Measurements from ENCODE around the gene COL4A2.

The COL4A2 gene

GRCh38 chr13:110414283-110414682 lies 107.2 kb downstream of the COL4A2 start:
- Mint-ChIP-seq H3K27ac (no peak overlapping the region), H3K36me3 (no peaks in the 10 kb centered on the region), H3K9me3 (no peaks in the 10 kb centered on the region), H3K4me1 (peaks cover 10 to 12% of the 10 kb centered on the region in 2 donors), H3K4me3 (no peak overlapping the region), H3K27me3 (peaks cover 53 to 69% of the 10 kb centered on the region in 2 donors)
- no peak for DNase-seq
- ATAC-seq (replicated peaks), result no peak

- Mint-ChIP-seq H3K36me3 (no peaks in the 10 kb centered on the region), H3K27me3 (peaks cover 58 to 76% of the 10 kb centered on the region in 2 donors), H3K27ac (no peak overlapping the region), H3K4me3 (no peak overlapping the region), H3K4me1 (peaks cover 10 to 12% of the 10 kb centered on the region in 2 donors), H3K9me3 (no peaks in the 10 kb centered on the region)
- ATAC-seq (replicated peaks) (no peak), DNase-seq (no peak)
These were observed 107.8 kb downstream of the COL4A2 start for GRCh38 chr13:110414931-110415330.

DNA sequence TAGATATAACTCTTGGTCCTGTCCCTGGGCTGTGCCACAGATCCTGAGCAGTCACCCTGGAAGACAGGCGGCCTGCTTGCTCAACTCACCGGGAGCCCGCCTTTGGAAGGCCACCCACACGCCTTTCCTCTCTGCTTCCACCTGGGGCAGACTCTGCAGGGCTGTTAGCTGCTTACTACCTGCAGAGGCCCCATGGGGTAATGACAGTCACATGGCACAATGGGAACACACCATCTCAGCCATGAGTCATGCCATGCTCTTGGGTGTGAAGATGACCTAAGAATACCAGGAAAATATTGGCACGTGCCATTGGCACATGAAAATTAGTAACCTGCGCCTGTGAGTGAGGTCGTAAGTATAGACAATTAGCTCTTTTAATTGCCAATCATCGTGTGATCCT lies 108.6 kb downstream of the COL4A2 start:
- H3K27ac Mint-ChIP-seq, result no peak overlapping the region
- no peaks in the 10 kb centered on the region for H3K36me3 Mint-ChIP-seq
- no peaks in the 10 kb centered on the region for H3K9me3 Mint-ChIP-seq
- no peak overlapping the region for H3K4me3 Mint-ChIP-seq
- H3K4me1 Mint-ChIP-seq, result peaks cover 10 to 12% of the 10 kb centered on the region in 2 donors
- DNase-seq, result no peak
- ATAC-seq (replicated peaks), result peak in 1 of 2 donors; percentile 31
- peaks cover 61 to 77% of the 10 kb centered on the region in 2 donors for H3K27me3 Mint-ChIP-seq

- Mint-ChIP-seq H3K4me1 (peaks cover 13 to 15% of the 10 kb centered on the region in 2 donors), H3K9me3 (no peaks in the 10 kb centered on the region), H3K4me3 (no peak overlapping the region), H3K36me3 (no peaks in the 10 kb centered on the region), H3K27ac (no peak overlapping the region), H3K27me3 (peaks cover 64 to 78% of the 10 kb centered on the region in 2 donors)
- no peak for DNase-seq
- ATAC-seq (replicated peaks), result no peak
These were observed 109.3 kb downstream of the COL4A2 start for GRCh38 chr13:110416131-110417025.

DNA sequence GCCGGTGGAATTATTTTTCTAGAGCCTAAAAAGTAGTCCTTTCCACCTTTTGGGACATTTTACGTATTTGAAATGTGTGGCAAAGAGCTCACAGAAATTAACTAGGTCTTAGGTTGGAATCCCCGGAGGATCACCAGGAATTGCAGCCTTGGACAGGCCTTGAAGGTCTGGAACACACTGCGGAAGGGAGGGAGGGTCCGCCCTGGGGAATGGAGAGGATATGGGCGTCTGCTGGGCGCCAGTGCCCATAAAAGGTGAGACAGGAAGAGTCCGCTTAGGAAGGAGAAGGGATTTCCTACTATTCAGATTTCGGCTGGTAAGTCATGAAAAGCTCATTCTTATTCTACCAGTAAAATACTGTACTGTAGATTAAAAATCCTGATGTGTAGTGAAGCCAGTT lies 111.9 kb downstream of the COL4A2 start:
- Mint-ChIP-seq H3K9me3 (no peaks in the 10 kb centered on the region), H3K36me3 (no peaks in the 10 kb centered on the region), H3K4me1 (peaks cover 14 to 18% of the 10 kb centered on the region in 2 donors), H3K27me3 (peaks cover 58 to 78% of the 10 kb centered on the region in 2 donors), H3K27ac (no peak overlapping the region), H3K4me3 (no peak overlapping the region)
- DNase-seq (no peak), ATAC-seq (replicated peaks) (no peak)

DNA sequence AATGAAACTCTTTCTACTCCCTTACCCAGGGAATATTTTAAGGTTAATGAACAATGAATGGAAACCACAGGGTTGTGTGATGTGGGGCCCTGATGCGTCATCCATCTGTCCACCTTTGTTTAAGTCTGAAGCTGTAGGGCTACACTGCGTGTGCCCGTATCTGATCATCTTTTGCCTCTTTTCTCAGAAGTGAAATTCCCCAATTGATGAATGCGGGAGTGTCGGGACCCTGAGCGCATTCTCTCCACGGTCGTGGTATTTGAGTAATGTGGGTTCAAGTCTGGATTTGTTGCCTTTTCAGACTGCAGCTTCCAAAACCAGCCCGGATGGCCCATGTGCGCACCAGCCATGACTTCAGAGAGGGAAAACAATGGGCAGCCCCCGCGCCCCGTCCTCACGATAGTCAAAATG lies 112.3 kb downstream of the COL4A2 start:
- ATAC-seq (replicated peaks), result peak; percentile 36 to 43
- H3K36me3 Mint-ChIP-seq, result no peaks in the 10 kb centered on the region
- no peak overlapping the region for H3K4me3 Mint-ChIP-seq
- peaks cover 56 to 77% of the 10 kb centered on the region in 2 donors for H3K27me3 Mint-ChIP-seq
- peaks cover 14 to 18% of the 10 kb centered on the region in 2 donors for H3K4me1 Mint-ChIP-seq
- no peak overlapping the region for H3K27ac Mint-ChIP-seq
- no peak for DNase-seq
- no peaks in the 10 kb centered on the region for H3K9me3 Mint-ChIP-seq

- Mint-ChIP-seq H3K4me3 (no peak overlapping the region), H3K27ac (no peak overlapping the region), H3K27me3 (peaks cover 60 to 79% of the 10 kb centered on the region in 2 donors), H3K9me3 (no peaks in the 10 kb centered on the region), H3K36me3 (no peaks in the 10 kb centered on the region), H3K4me1 (peaks cover 14 to 18% of the 10 kb centered on the region in 2 donors)
- no peak for DNase-seq
- ATAC-seq (replicated peaks), result no peak
These were observed 112.9 kb downstream of the COL4A2 start for GRCh38 chr13:110419946-110420345.

GRCh38 chr13:110420626-110421025 lies 113.5 kb downstream of the COL4A2 start:
- peaks cover 66 to 82% of the 10 kb centered on the region in 2 donors for H3K27me3 Mint-ChIP-seq
- no peaks in the 10 kb centered on the region for H3K9me3 Mint-ChIP-seq

GRCh38 chr13:110421061-110421460 lies 114.0 kb downstream of the COL4A2 start:
- H3K27ac Mint-ChIP-seq, result no peak overlapping the region
- peaks cover 14 to 18% of the 10 kb centered on the region in 2 donors for H3K4me1 Mint-ChIP-seq
- peaks cover 66 to 80% of the 10 kb centered on the region in 2 donors for H3K27me3 Mint-ChIP-seq

More at GRCh38 chr13:110420626-110421025, 113.5 kb downstream of the COL4A2 start:
- ATAC-seq (replicated peaks) (no peak), DNase-seq (no peak)
- Mint-ChIP-seq H3K4me1 (peaks cover 14 to 18% of the 10 kb centered on the region in 2 donors), H3K27ac (no peak overlapping the region), H3K36me3 (no peaks in the 10 kb centered on the region), H3K4me3 (no peak overlapping the region)

GRCh38 chr13:110421696-110422385 lies 114.8 kb downstream of the COL4A2 start:
- H3K36me3 Mint-ChIP-seq, result no peaks in the 10 kb centered on the region
- DNase-seq (no peak), ATAC-seq (replicated peaks) (peak; percentile 58 to 65)
- no peaks in the 10 kb centered on the region for H3K9me3 Mint-ChIP-seq
- no peak overlapping the region for H3K27ac Mint-ChIP-seq
- no peak overlapping the region for H3K4me3 Mint-ChIP-seq
- peaks cover 70 to 84% of the 10 kb centered on the region in 2 donors for H3K27me3 Mint-ChIP-seq
- H3K4me1 Mint-ChIP-seq, result peaks cover 14 to 18% of the 10 kb centered on the region in 2 donors

More at GRCh38 chr13:110421061-110421460, 114.0 kb downstream of the COL4A2 start:
- Mint-ChIP-seq H3K36me3 (no peaks in the 10 kb centered on the region), H3K9me3 (no peaks in the 10 kb centered on the region), H3K4me3 (no peak overlapping the region)
- ATAC-seq (replicated peaks) (no peak), DNase-seq (no peak)

DNA sequence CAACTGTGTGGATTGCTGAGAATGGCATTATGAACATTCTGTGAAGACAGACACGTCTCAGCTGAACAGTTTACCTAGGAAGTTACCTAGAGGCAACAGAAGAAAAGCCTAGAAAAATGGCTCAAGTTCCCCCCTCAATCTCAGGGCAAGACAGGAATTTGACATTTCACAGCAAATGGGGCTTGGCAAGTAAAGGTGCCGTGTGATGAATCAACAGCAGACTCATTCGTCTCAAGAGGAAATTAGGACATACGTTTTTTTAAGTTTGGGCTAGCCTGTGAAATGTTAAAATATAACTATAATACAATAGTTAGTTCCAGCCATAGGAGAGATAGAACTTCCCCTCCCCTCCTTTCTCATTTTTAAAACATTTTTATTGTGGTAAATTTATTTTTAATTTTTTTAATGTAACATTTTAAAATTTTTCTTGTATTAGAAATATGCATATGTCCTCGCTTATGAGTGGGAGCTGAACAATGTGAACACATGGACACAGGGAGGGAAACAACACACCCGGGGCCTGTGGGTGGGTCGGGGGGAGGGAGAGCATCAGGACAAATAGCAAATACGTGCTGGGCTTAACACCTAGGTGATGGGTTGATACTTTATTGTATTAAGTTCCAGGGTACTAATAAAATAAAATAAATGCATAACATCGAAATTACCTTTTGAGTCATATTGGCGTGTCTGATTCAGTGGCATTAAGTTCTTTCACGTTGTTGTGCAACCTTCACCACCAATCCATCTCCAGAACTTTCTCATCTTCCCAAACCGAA lies 116.0 kb downstream of the COL4A2 start:
- ATAC-seq (replicated peaks) (no peak), DNase-seq (no peak)
- H3K36me3 Mint-ChIP-seq, result no peaks in the 10 kb centered on the region
- no peaks in the 10 kb centered on the region for H3K9me3 Mint-ChIP-seq
- H3K4me1 Mint-ChIP-seq, result peaks cover 14 to 18% of the 10 kb centered on the region in 2 donors
- no peak overlapping the region for H3K4me3 Mint-ChIP-seq
- no peak overlapping the region for H3K27ac Mint-ChIP-seq
- H3K27me3 Mint-ChIP-seq, result peaks cover 63 to 73% of the 10 kb centered on the region in 2 donors

DNA sequence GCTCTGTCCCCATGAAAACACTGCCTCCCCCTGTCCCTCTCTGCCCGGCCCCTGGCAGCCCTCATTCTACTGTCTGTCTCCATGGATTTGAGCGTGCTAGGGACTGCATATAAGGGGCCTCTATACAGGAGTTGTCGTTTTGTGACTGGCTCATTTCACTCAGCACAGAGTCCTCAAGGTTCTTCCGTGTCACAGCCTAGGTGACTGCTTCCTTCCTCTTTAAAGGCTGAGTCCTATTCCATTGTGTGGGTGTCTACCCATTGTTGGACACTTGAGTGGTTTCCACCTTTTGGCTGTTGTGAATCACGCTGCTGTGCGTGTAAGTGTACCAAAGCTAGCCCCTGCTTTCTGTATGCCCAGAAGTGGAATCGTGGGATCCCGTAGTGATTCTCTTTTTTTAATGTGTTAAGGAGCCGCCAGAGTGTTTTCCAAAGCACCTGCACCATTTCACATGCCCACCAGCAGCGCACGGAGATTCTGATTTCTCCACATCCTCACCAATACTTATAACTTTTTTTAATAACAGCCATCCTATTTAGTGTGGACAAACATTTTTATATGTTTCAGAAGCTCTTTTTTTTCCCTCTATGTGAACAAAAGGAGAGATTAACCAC lies 116.7 kb downstream of the COL4A2 start:
- peaks cover 14 to 18% of the 10 kb centered on the region in 2 donors for H3K4me1 Mint-ChIP-seq
- no peak overlapping the region for H3K27ac Mint-ChIP-seq
- H3K27me3 Mint-ChIP-seq, result peaks cover 59 to 68% of the 10 kb centered on the region in 2 donors
- H3K9me3 Mint-ChIP-seq, result no peaks in the 10 kb centered on the region
- DNase-seq (no peak), ATAC-seq (replicated peaks) (peak; percentile 66 to 77)
- no peaks in the 10 kb centered on the region for H3K36me3 Mint-ChIP-seq
- no peak overlapping the region for H3K4me3 Mint-ChIP-seq

DNA sequence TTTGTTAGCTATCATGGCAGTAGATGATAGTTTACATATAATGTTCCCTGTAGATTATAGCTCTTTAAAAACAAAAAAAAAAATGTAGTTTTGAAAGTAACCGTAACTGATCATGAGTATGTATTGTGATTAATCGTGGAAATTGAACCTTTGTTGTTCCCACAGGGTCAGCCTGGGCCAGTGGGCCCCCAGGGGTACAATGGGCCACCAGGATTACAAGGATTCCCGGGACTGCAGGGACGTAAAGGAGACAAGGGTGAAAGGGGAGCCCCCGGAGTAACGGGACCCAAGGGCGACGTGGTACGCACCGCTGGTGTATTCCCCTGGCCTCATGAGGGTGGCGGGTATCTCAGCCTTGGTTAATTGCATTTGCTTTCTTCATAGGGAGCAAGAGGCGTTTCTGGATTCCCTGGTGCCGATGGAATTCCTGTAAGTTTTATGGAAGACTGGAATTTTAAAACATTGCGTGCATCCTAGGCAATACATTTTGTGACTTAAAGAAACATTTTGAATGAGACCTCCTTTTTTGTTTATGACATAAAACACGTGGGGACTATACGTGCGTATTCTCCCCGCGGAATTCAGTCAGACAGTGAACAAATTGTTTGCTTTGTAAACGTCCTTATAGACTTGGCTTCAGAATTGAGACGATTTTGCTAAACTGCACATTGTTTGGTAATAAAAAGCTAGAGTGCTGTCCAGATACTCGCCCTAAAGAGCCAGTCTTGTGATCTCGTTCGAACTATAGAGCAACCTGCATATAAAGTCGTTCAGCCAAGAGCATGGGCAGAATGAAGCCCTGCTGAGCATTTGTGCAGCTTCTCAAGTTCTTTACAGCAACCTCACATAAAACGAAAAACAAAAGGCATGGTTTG lies 117.7 kb downstream of the COL4A2 start:
- DNase-seq (no peak), ATAC-seq (replicated peaks) (no peak)
- no peaks in the 10 kb centered on the region for H3K36me3 Mint-ChIP-seq
- peaks cover 14 to 18% of the 10 kb centered on the region in 2 donors for H3K4me1 Mint-ChIP-seq
- H3K9me3 Mint-ChIP-seq, result no peaks in the 10 kb centered on the region
- no peak overlapping the region for H3K4me3 Mint-ChIP-seq
- no peak overlapping the region for H3K27ac Mint-ChIP-seq
- H3K27me3 Mint-ChIP-seq, result peaks cover 52 to 58% of the 10 kb centered on the region in 2 donors
